GM19328 (cell line): ENCODE measurements around the gene METTL8.
A peak's percentile ranks its signal among the peaks of the same experiment; 100 is the strongest.

ENCODE experiments used
- ATAC-seq: cut with Tn5 transposase; IDR thresholded peaks from one replicate; pipeline ENCODE4 v1.9.1; 2021; ENCODE audit warnings: mild to moderate bottlenecking, moderate library complexity; ENCODE audit not compliant: unreplicated experiment

METTL8 gene, protein sequence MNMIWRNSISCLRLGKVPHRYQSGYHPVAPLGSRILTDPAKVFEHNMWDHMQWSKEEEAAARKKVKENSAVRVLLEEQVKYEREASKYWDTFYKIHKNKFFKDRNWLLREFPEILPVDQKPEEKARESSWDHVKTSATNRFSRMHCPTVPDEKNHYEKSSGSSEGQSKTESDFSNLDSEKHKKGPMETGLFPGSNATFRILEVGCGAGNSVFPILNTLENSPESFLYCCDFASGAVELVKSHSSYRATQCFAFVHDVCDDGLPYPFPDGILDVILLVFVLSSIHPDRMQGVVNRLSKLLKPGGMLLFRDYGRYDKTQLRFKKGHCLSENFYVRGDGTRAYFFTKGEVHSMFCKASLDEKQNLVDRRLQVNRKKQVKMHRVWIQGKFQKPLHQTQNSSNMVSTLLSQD

DNA sequence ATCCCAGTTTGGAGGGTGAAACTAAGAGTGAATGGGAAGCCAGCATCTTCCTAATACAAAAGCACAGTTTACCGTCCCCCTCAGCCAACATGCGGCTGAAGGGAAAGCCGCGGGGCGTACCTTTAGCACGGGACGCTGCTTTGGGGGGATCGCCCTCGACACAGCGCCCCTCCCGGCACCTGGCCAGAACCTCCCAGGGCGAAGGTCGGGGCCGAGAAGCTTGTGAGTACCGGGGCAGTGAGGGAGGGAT is at the start of gene METTL8:
METTL8 (minus strand) TSS at position 228 of the 250 bp plus-strand sequence. CDS start 41,805 bp downstream, outside the sequence.
- no peak for ATAC-seq

DNA sequence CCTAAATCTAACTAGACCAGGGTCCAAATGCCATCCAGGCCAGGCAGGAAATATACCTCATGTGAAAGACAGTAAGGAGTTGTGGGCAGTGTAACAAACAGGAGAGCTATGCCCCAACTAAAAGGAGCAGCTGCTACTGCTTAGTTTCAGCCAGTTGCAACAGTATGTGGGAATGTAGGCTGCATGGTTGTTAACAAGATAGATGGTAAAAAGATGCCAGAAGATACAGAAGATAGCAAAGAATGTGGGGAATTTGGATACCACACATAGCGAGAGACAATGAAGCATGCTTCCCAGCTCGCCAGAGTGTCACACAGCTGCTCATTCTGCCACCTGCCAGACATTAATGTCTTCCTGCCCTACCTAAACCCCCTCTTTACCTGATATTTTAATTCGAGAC is 49.1 kb upstream of the METTL8 start:
- no peak for ATAC-seq

DNA sequence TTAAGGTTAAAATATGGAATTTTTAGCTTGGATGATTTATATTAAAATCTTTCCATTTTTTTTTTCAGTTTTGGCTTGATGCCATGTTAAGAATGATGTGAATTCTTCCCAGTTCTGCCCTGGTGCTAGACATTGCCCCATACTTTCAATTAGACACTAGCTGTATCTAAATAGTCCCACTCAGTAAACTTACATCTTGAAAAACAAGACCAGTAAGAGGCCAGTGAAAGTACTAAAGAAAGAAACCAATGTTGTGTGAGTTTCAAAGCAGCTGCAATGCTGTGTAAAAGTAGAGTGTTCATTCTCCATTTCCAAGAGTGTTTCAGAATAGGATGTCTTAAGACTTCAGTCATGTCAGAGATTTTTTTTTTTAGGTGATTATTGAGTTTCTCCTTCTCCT is 48.5 kb upstream of the METTL8 start:
- ATAC-seq: no peak

DNA sequence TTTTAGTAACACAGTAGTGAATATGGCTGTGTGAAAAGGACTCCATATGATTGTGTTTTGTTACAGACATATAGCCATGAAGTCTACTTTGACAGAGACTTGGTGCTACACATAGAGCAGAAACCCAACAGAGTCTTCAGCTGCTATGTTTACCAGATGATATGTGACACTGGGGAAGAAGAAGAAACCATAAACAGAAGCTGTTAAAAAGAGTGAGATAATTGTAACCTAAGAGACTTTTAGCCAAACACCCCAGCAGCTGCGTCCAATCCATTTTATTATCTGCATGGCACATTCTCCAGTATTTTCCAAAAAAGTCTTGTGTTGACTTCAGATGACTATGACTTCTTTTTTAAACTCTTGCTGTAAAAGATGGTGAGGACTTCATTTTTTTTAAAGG is 47.1 kb upstream of the METTL8 start:
- ATAC-seq: no peak

DNA sequence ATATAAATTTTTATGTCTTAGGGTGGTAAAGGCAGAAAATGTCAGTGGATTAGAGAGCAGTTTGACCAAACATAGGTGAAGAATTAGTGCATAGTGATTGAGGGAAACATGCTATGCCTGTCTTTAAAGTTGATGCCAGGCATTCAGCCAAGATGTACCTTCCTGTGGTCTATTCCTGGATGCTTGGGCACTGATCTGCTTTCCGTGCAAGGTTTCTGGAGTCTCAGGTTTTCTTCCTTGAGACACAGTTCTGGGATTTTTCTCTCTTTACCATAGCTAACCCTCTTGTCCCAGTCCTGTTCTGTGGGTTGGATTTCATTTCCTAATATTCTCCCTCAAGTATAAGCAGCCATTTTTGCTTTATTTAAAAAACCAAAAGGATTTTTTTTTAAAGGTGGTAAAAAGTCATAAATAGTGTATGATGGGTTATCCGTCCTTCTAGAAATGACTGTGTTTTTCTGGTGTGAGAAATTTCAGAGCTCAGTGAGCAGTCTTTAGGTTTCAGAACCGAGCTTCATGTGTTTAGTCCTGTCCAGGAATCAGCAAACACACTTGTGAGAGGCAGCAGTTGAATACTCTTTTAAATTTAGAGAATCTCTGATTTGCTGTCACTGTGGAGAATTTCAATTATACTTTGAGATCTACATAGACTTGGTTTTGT is 45.5 kb upstream of the METTL8 start:
- ATAC-seq: no peak

DNA sequence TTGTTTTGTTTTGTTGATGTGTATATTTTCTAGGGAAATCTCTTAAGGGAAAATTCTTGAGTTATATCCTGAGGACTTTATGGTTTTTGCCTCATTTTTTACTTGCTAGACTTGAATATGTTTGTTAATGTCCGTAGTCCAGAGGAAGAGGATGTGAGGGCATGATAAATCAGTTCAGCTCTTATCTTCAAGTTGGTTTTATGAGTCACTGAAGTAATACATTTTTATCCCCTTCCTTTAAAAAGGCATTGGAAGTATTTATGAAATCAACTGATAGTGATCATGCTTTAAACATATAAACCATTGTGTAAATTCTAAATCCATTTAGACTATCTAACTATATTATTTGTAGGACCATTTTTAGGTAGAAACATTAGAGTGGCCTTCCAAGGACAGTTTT is 44.6 kb upstream of the METTL8 start:
- ATAC-seq: no peak

DNA sequence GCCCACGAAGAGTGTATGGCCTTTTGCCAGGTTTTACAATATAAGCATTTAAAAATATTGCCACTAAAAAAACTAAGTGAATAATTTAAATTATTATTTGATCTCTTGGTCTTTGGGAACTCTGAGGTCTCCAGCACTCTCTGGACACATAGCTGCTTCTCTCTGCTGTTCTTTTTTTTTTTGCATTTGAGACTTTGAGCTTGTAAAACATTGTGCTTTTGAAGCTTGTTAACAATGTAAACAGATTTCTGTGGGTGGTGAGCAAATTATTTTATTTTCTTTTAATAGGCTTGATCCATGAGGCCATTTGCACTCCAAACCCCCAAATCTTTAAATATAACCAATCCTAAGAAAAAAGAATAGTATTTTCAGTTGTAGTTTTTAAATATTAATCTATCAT is 42.2 kb upstream of the METTL8 start:
- no peak for ATAC-seq

DNA sequence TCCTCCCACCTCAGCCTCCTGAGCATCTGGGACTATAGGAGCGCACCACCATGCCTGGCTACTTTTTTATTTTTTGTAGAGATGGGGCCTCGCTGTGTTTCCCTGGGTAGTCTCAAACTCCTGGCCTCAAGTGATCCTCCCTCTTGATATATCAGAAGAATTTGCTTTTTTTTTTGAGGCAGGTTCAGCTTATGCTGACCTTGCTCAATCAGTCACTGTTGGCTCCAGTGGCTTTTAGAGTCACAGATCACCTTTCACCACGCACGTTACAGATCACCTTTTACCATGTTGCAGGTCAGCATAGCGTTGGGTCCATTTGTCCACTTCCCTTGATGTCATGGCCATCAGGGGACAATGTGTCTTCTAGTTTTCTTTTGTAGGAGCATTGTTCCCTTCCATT is 36.3 kb upstream of the METTL8 start:
- no peak for ATAC-seq

DNA sequence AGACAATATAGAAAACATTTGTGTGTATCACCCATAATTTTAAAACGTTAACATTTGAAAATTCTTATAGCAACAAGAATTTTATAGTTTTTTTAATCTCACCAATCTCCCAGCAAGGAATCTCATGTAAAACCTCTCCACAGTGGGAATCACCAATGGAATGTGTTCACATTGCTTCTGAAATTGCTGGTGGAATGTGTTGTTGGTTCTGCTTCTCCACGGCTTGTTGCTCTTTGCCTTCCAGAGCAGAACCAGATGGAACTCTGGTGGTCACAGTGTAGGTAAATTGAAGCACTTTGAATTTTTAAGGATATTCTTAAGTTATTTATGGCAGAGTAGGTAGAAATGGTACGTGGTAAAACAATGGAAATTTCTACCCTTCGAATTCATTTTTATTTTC is 35.4 kb upstream of the METTL8 start:
- ATAC-seq: no peak

DNA sequence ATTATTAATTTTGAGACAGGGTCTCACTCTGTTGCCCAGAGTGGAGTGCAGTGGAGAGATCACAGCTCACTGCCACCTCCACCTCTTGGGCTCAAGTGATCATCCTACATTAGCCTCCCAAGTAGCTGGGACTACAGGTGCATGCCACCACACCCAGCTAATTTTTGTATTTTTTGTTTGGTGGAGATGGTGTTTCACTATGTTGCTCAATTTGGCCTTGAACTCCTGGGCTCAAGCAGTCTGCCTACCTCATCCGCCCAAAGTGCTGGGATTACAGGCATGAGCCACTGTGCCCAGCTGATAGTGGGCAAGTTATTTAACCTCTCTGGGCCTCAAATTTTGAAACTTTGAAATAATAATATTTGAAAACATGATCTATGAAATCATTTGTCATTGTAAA is 26.7 kb upstream of the METTL8 start:
- no peak for ATAC-seq

DNA sequence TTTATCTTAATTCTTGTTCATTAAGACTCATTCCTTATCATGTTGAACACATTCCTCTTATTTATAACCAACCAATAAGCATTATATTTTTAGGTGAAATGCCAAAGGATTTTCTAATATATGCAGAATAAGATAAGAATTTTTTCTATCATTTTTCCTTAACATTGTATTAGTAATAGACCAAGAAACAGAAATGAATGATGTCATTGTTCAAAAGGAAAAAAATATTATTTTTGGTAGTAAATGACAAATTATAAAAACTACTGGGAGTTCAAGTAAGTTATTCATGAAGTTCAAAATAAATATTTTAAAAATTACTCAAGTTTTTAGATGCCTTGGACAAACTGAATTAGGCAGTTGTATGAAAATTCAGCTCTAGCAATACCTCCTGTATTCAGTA is 25.7 kb upstream of the METTL8 start:
- no peak for ATAC-seq

DNA sequence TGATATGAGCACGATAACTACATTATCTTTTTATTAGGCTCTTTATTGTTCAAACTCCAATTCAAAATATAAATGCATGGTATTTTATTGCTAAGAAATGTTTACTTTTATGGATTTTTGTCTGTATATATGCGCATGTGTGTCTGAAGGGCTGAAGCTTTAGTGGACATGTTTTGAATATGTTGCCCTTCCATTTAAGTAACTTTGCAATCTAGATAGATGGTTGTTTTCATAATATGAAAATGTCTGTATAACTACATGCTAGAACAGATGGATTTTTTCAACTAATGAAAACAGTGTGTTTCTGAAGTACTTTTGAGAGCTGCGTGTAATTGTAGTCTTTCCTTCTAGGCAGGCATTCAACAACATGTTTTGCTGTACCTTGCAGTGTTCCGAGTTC is 19.0 kb upstream of the METTL8 start:
- no peak for ATAC-seq

DNA sequence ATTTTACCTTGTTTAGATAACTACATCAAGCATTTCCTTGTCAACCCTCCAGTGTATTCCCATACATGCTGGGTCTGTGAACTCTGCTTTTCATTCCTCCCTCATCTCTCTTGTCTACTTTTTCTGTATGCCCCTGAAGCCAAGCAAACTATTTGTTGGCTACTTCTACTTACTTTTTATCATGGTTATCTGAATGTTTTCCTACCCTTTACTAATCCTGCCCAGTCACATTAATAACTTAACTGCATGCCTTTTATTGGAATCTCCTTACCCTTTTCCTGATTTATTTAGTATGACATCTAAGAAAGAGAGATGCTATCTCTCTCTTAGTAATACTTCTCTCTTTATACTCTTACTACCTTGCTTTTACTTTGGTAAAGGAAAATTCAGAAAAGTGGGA is 17.3 kb upstream of the METTL8 start:
- no peak for ATAC-seq

DNA sequence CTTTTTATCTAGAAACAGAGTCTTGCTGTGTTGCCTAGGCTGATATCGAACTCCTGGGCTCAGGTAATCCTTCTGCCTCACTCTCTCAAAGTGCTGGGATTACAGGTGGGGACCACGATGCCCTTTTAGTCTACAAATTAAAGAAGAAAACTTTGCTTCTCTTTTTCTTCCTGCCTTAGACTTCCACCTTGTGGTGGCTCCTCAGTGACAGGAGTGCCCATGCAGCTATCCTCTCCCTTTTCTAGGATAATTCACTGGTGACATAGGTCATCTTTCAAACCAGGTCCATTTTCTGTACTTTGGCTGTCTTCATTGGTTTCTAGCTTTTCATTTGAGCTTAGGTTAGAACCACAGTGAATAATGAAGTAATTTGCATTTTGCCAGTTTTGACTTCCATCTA is 13.9 kb upstream of the METTL8 start:
- ATAC-seq: no peak

DNA sequence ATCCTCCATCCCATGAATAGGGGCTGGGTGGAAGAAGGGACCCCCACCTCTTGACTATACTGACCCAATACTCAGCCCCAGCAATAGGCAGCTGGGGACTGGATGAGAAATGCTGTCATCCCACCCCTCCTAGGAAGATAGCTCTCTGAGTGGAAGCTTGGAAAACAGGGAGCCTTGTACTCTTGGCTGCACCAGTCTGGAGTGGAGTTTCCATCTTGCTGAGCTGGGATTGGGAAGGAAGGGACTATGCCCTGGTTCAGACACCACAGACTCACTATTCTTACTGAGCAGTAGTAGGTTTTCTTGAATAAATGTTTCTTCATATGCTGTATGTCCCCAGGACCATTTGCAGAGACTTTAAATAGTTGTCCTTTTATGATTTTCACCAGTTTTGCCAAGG is 7.7 kb upstream of the METTL8 start:
- no peak for ATAC-seq

DNA sequence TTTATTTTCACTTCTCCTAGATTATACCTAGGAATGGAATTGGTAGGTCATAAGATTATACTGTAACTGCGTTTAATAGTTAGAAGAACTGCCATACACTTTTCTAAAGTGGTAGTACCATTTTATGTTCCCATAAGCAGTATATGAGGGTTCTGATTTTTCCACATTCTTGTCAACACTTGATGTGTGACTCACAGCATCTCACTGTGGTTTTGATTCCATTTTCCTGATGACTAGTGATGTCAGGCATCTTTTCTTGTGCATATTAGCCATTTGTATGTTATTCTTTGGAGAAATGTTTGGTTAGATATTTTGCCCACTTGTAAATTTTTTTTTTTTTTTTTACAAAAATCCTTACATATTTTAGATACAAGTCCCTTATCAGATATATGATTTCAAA is 2.5 kb upstream of the METTL8 start:
- ATAC-seq: no peak

DNA sequence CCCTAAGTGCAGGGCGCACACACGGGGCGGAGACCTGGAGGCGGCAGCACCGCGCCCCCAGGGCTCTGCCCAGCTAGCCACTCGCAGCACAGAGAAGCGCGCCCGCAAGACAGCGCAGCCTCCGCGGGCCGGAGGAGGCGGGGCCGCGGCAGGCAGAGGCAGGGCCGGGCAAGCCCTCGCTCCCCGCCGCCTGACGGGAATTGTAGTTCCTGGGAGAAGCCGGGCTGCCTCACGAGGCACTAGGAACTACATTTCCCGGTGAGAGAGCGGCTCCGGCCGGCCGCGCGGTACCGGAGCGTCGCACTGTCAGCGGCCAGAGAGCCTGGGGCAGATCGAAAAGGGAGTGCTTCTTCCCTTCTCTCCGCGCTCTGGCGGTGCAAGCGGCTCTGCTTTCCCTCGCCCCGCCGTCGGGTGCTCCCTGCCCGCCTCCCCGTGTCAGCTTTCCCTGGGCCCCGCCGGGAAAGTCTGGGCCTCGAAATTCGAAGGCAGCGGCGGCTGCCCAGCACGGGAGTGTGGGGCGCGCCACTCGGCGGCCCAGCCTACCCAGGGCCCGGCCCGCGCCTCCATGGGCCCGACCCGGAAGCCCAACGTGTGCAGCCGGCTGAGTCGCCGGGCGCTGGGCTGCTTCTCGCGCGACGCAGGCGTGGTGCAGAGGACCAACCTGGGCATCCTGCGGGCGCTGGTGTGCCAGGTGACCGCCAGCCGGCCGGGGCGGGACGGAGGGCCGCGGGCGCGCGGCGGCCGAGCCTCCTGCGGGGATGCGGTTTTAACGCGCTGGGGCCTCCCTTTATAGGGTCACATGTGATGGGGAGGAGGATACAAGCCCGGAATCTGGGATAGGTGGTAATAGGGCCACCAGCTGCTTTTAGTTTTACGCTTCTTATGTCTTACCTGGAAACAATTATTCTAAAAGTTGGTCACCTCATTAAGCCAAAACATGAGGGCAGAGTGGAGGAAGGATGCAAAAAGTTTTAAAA is 511 bp upstream of the METTL8 start, which contains the start of gene DCAF17:
DCAF17 (plus strand) TSS at position 214 of the 977 bp plus-strand sequence; CDS start at position 566, 352 bp downstream.
- peak; percentile 87 for ATAC-seq

DNA sequence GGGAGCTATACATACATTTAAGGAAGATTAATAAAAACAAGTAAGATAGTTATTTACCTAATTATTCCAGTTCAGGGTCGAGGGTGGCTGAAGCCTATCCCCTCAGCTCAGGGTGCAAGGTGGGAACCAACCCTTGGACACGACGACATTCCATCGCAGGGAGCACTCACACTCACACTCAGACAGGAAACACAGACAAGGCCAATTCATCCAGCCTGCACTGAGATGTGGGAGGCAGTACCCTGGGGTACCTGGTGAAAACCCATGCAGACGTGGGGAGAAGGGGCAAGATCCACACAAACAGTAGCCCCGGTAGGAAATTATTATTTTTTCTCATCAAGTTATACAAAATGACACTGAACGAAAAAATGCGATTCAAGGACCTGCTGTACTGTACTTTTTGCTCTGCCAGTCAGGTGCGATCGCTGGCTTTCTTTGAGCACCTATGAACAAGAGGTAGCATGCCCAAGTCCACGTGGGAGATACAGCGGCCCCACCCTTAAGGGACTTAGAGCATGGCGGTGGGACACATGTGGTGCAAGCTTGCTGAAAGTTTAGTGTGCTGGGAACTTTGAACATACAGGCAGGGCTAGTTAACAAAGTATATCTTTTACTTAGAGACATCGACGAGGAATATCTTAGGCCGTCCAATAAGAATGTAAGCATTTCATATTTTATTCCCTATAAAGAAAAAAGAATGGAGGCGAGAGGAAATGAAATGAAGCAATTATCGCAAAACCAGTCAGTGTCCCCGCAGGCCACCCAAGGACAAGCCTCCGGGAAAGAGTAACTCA is 624 bp downstream of the METTL8 start:
- ATAC-seq: no peak

DNA sequence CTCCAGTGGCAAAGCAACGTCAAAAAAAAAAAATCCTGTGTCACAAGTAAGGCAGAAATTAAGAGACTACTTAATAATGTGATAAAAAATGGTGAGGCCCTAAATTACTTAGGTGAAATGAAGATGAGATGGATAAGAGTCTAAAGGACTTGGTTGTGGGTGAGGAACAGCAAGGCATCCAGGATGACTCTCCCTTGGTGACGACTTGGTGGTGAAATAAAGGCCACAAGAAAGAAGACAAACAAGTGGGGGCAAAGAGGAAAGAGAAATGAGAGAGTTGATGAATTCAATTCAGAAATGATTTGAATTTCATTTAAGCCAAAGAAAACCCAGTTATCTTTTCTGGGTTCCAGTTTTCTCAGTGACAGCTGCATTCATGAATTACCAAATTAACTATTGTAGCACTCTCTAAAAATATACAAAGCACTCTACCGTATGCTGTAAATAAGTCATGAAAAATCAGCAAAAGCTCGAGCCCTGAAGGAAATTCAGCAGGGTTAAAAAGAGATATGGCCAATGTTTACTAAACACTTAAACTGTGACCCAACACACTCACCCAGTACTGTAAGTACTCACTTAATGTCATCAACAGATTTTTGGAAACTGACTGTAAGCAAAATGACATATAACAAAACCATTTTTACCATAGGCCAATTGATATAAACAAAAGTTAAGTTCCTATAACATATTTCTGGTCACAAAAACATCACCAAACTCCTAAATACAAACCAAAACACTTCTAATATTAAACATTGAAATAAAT is 1.4 kb downstream of the METTL8 start:
- ATAC-seq: no peak

DNA sequence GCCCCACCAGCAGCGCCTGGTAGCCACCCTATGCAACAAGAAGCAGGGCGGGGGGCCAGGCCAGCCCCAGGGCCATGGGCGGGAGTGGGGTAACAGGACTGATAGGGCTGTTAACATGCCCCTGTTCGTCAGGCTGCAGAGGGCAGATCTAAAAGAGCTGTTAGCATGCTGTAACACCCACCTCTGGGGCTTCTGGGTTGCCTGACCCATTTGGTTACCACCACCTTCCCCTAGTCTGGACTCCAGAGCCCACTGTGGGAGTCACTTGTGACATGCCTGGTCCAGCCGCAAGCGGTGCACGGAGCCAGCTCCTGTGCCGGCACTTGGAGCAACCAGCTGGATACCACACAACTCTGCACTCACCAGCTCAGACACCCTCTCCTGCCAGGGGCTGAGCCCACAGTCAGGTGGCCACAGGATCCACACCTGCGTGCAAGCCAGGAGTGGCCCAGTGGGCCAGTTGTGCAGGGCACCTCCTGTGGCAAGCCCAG is 2.1 kb downstream of the METTL8 start:
- no peak for ATAC-seq
